HepG2 (cell line): Measurements from ENCODE around the gene C4orf36. TPM values are rescaled to one million over a fixed set of nuclear protein-coding genes. Genes with fewer than 3 reads are reported as not detected.

Source experiments
- CEBPB ChIP-seq: IDR thresholded peaks from 2 replicates; pipeline ENCODE4 v1.6.1; 2011; ENCODE audit warnings: low read depth, low read length, improper control_type of control experiment, borderline replicate concordance
- CHD2 ChIP-seq: IDR thresholded peaks from 2 replicates; pipeline ENCODE4 v1.6.1; 2011; ENCODE audit warnings: low read depth, low read length, improper control_type of control experiment
- CREB1 ChIP-seq, 2 experiments: fragments of 450-650 bp in 1 of 2; IDR thresholded peaks; 2 replicates each; pipeline ENCODE4 v1.6.1; 2016 to 2017; ENCODE audit warnings: control low read depth in 1 of 2, mild to moderate bottlenecking in 1 of 2, missing compliant biosample characterization in 1 of 2, missing genetic modification characterization in 1 of 2
- CREM ChIP-seq, 2 experiments: sonication (generic) in 1 of 2; formaldehyde crosslinking in 1 of 2; IDR thresholded peaks; 2 replicates each; pipeline versions ENCODE4 v1.4.0 to v1.6.1; 2016 to 2020; ENCODE audit warnings: antibody characterized with exemption in 1 of 2, mild to moderate bottlenecking in 1 of 2, missing genetic modification reagents in 1 of 2
- FOSL2 ChIP-seq: sonication (generic); formaldehyde crosslinking; IDR thresholded peaks from 2 replicates; pipeline ENCODE4 v1.4.0; 2020; ENCODE audit warnings: missing genetic modification reagents
- FOXA1 ChIP-seq, 2 experiments: fragments of 450-650 bp in 1 of 2; sonication (generic) in 1 of 2; formaldehyde crosslinking in 1 of 2; IDR thresholded peaks; 2 replicates each; pipeline versions ENCODE4 v1.4.0 to v1.6.1; 2016 to 2020; ENCODE audit warnings: missing genetic modification reagents in 1 of 2
- FOXA3 ChIP-seq: IDR thresholded peaks from 2 replicates; pipeline ENCODE4 v1.6.1; 2016; ENCODE audit warnings: missing genetic modification reagents, missing compliant biosample characterization
- GATAD2A ChIP-seq: IDR thresholded peaks from 2 replicates; pipeline ENCODE4 v1.6.1; 2016
- HMG20A ChIP-seq: IDR thresholded peaks from 2 replicates; pipeline ENCODE4 v1.6.1; 2016; ENCODE audit warnings: borderline replicate concordance
- MAFF ChIP-seq: IDR thresholded peaks from 2 replicates; pipeline ENCODE4 v1.6.1; 2011; ENCODE audit warnings: low read depth, low read length, improper control_type of control experiment
- MAFK ChIP-seq, 2 experiments: IDR thresholded peaks in 1 of 2; conservative IDR thresholded peaks in 1 of 2; 2 replicates each; pipeline ENCODE4 v1.6.1; 2011; ENCODE audit warnings: improper control_type of control experiment in 2 of 2, low read length in 2 of 2
- MATR3 ChIP-seq: sonication (generic); formaldehyde crosslinking; IDR thresholded peaks from 2 replicates; pipeline ENCODE4 v1.4.0; 2020; ENCODE audit warnings: missing genetic modification reagents
- NCOA2 ChIP-seq: sonication (generic); formaldehyde crosslinking; IDR thresholded peaks from 2 replicates; pipeline ENCODE4 v1.8.0; 2022; ENCODE audit warnings: inconsistent platforms
- SAP130 ChIP-seq: IDR thresholded peaks from 2 replicates; pipeline ENCODE4 v1.6.1; 2016; ENCODE audit warnings: low read depth
- SIX1 ChIP-seq: sonication (generic); formaldehyde crosslinking; IDR thresholded peaks from 2 replicates; pipeline ENCODE4 v1.4.0; 2020; ENCODE audit warnings: missing genetic modification reagents, borderline replicate concordance
- SIX4 ChIP-seq: sonication (generic); formaldehyde crosslinking; IDR thresholded peaks from 2 replicates; pipeline ENCODE4 v1.4.0; 2020; ENCODE audit warnings: missing genetic modification reagents
- SOX5 ChIP-seq: IDR thresholded peaks from 2 replicates; pipeline ENCODE4 v1.6.1; 2016; ENCODE audit warnings: borderline replicate concordance
- ZBTB33 ChIP-seq: sonication (generic); formaldehyde crosslinking; IDR thresholded peaks from 2 replicates; pipeline ENCODE4 v1.4.0; 2020; ENCODE audit warnings: missing genetic modification reagents
- ZFP41 ChIP-seq: sonication (generic); formaldehyde crosslinking; IDR thresholded peaks from 2 replicates; pipeline ENCODE4 v1.4.0; 2020; ENCODE audit warnings: mild to moderate bottlenecking, missing genetic modification reagents, borderline replicate concordance
- ZNF331 ChIP-seq: sonication (generic); formaldehyde crosslinking; IDR thresholded peaks from 2 replicates; pipeline ENCODE4 v1.4.0; 2020; ENCODE audit warnings: missing genetic modification reagents
- ZNF337 ChIP-seq: sonication (generic); formaldehyde crosslinking; IDR thresholded peaks from 2 replicates; pipeline ENCODE4 v1.5.1; 2020; ENCODE audit warnings: missing genetic modification reagents, low read depth, mild to moderate bottlenecking, borderline replicate concordance
- ZNF530 ChIP-seq: sonication (generic); formaldehyde crosslinking; IDR thresholded peaks from 2 replicates; pipeline ENCODE4 v1.5.0; 2020; ENCODE audit warnings: low read depth, mild to moderate bottlenecking, missing genetic modification reagents
- ZNF710 ChIP-seq: sonication (generic); formaldehyde crosslinking; IDR thresholded peaks from 2 replicates; pipeline ENCODE4 v1.5.0; 2020; ENCODE audit warnings: mild to moderate bottlenecking, missing genetic modification reagents, borderline replicate concordance
- ZNF841 ChIP-seq: sonication (generic); formaldehyde crosslinking; IDR thresholded peaks from 2 replicates; pipeline ENCODE4 v1.8.1; 2023; ENCODE audit warnings: missing genetic modification reagents, borderline replicate concordance
- ZSCAN31 ChIP-seq: sonication (generic); formaldehyde crosslinking; IDR thresholded peaks from 2 replicates; pipeline ENCODE4 v1.5.0; 2020; ENCODE audit warnings: low read depth, mild to moderate bottlenecking, missing genetic modification reagents
- polyA plus RNA-seq, 8 experiments: library from polyadenylated mRNA; depleted of rRNA in 3 of 8; stranded (reverse) in 7 of 8; unstranded in 1 of 8; fragments of >200 nt; fragmentation: Illumina TruSeq in 4 of 8; extraction: Trizol in 4 of 8; gene quantifications; 2 replicates each; pipeline versions ENCODE4 v1.2.1 to v1.2.3, GENCODE V29; 2011 to 2016; ENCODE audit warnings: low read depth in 4 of 8, missing spikeins in 1 of 8, mixed read lengths in 1 of 8; ENCODE audit not compliant: insufficient read depth in 1 of 8
- total RNA-seq, 5 experiments: library from RNA; depleted of rRNA; stranded (reverse); fragments of >200 nt; fragmentation: Illumina TruSeq; extraction: Trizol; gene quantifications; 2 replicates each; pipeline ENCODE4 v1.2.3, GENCODE V29; 2016; ENCODE audit warnings: low read depth in 1 of 5

The C4orf36 gene
- total and polyA plus RNA-seq, 2 of the 13 experiments (the other 11 are each of a cell fraction or from before 2014, with no cell fraction given), result 0.63 TPM; not detected in 1

DNA sequence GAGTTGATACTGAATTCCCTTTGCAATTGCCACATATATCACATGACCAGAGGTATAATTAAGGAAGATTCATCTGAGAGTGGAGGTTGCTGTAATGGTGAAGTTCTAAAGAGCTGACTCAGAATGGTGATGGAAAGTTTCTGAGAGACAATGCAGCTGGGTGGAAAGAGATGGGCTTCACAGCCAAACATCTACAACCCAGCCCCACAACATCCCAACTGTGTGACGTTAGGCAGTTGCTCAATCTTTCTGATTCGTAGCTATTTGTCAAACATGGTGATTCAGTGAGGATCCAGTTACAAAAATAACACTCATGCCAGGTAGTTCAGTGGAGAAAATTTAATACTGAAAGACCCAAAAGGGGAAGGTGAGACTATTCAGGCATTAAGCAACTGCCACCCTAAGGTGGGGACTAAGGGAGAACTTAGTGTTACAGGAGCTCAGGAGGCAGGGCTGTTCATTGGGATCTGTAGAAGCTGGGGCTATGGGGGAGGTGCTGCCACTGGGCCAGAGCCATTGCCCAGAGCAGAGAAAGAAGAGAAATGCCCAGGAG, 35.7 kb upstream of the C4orf36 start (continued):
- TF ChIP-seq MAFF (peak; percentile 57), SOX5 (CRISPR knock-in tag) (peak; percentile 13; the same call in 1 of the 2 replicates), CEBPB (peak; percentile 87), MATR3 (CRISPR knock-in tag) (no peak), MAFK (conservative IDR thresholded peaks at IDR 0.05 in 1 of 2, IDR thresholded peaks at IDR 0.05 in 1 of 2; ENCODE audit: low read length in 2 of 2) (peak in 1 of 2 experiments; percentile 22; a peak in 2 of 4 replicates), ZNF331 (peak; percentile 16; the same call in 1 of the 2 replicates), GATAD2A (CRISPR knock-in tag) (0 out of 2 replicates have a peak, but pooled peaks have one; percentile 32), ZNF337 (CRISPR knock-in tag) (no peak), ZSCAN31 (CRISPR knock-in tag) (no peak), HMG20A (peak; percentile 27; the same call in 1 of the 2 replicates), SAP130 (CRISPR knock-in tag) (peak; percentile 36; the same call in 1 of the 2 replicates), ZNF710 (CRISPR knock-in tag) (no peak), SIX1 (CRISPR knock-in tag) (peak; percentile 89; the same call in 1 of the 2 replicates), ZNF530 (no peak), ZBTB33 (CRISPR knock-in tag) (no peak), FOXA1 (IDR thresholded peaks at IDR 0.05) (no peak), FOXA1 (CRISPR knock-in tag; IDR thresholded peaks at IDR 0.05) (peak; percentile 44; the same call in 1 of the 2 replicates), FOSL2 (CRISPR knock-in tag) (peak; percentile 95), NCOA2 (peak; percentile 27; the same call in 1 of the 2 replicates), CREM (IDR thresholded peaks at IDR 0.05) (peak; percentile 10; the same call in 1 of the 2 replicates), CREM (CRISPR knock-in tag; IDR thresholded peaks at IDR 0.05) (no peak), CHD2 (no peak), FOXA3 (peak; percentile 50), ZFP41 (CRISPR knock-in tag) (no peak), SIX4 (peak; percentile 92), ZNF841 (CRISPR knock-in tag) (no peak), CREB1 (IDR thresholded peaks at IDR 0.05) (no peak), CREB1 (CRISPR knock-in tag; IDR thresholded peaks at IDR 0.05) (peak; percentile 47; the same call in 1 of the 2 replicates)
